GM19372 (cell line): Measurements from ENCODE around the gene UPB1.
A peak's percentile ranks its signal among the peaks of the same experiment; 100 is the strongest.

ENCODE experiments used
- ATAC-seq: cut with Tn5 transposase; IDR thresholded peaks from one replicate; pipeline ENCODE4 v1.9.1; 2021; ENCODE audit warnings: mild to moderate bottlenecking, low read depth, moderate library complexity; ENCODE audit not compliant: unreplicated experiment

UPB1 gene

DNA sequence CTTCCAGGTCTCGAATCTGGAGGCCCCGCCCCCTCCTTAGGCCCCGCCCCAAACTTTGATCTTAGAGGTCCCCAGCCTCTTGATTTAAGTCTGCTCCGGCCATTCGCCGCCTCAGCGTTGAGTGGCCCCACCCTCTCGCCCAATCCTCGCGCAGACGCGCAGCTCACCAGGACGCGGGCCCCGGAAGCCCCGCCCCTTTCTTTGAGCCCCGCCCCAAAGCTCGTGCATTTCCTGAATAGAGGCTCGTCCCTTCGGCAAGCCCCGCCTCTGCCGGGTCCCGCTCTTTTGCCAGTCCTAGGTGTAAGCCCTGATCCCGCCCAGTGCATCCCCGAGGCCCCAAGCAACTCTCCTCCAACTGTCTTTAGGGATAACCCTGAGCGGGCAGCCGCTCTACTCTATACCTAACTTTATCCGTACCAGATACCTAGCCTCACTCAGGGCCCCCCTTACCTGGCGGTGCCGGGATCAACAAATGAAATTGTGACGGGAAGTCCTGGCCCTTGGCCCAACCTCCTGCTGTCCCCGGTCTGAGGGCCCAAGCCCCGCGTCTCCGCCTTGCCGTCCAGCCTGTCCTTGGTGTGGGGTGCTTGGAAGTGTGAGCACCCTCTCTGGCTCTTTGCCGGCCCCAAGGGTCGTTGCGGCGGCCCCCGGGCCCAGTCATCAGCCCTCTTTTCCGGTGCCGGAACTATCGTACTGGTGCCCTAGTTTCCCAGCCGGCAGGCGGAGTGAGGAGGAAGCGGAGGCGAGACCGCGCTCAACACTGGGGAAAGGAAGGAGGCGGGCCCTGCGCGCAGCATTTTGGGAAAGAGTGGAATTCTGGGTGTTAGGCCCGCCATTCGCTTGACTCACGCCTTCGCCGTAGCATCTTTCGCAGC, 60.3 kb downstream of the UPB1 start, which contains the start of gene SNRPD3:
Gene SNRPD3, plus strand, starts transcription at position 835 of the 875 bp plus-strand sequence. CDS start 1,676 bp downstream, outside the sequence.
- peak; percentile 74 for ATAC-seq

DNA sequence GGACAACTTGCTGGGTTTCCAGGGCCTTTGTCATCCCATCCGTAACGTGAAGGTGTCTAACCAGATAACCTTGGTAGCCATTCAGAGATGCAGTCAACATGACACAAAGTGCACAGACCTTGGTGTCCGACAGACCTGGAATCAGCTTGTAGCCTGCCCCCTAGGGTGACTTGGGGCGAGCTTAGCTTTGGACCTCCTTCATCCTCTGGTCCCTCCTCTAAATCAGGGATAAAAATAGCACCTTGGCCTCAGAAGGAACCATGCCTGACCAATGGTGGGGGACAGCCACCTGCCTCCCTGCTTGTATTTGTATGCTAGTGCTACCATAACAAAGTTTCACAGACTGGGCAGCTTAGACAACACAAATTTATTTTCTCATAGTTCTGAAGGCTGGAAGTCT, 64.3 kb downstream of the UPB1 start:
- ATAC-seq: no peak

- no peak for ATAC-seq
These were observed 68.1 kb downstream of the UPB1 start for GRCh38 chr22:24563246-24563645.

GRCh38 chr22:24564376-24565058, 69.4 kb downstream of the UPB1 start:
- no peak for ATAC-seq

GRCh38 chr22:24565077-24565476, 69.9 kb downstream of the UPB1 start:
- no peak for ATAC-seq

DNA sequence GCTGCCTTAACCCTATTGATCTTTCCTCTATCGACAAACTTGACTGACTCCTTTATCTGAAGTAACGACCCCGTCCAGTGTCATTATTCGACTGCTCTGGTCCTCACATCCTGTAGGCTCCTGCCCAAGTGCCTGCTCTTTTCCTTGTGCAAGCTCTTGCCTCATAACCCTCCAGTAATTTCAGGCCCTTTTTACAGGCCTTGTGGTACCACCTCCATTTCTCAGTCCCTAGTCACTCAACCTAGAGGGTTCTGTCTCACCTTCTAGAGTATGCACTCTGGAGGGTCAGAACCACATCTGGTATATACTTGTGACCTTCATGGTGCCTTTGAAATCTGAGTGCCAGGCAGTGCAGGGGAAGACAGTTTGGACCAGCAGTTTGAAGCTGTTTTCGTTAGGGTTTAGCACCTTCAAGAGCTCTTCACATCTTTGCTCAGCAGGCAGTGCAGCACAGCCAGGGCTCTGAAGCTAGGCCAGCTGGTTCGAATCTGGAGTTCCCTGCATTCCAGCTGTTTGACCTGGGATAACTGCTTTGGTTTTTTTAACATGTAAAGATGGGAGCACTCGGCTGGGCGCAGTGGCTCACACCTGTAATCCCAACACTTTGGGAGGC, 71.9 kb downstream of the UPB1 start:
- no peak for ATAC-seq

- ATAC-seq: no peak
These were observed 72.5 kb downstream of the UPB1 start for GRCh38 chr22:24567668-24568067.

GRCh38 chr22:24571266-24571665, 76.1 kb downstream of the UPB1 start:
- no peak for ATAC-seq

DNA sequence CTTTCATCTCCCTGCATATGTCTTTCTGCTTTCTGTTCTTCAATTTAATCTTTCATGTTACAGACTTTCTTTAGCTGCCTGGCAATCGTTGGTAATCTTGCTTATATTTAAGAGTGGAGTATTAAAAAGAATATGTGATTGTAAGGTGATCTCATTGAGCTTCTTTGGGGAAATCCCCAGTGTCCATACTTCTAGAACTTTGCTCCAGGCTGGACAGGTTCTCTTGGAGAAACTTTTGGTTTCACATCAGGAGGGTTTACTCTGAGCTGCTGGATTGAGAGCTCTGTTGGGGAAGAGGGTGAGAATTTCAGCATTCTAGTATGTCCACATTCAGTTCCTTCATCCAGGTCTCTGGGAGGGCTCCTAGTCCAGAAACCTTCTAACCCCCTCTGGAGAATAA, 81.6 kb downstream of the UPB1 start:
- no peak for ATAC-seq
